IMR-90 (cell line): Measurements from ENCODE around the gene USP14. TPM values are rescaled to one million over a fixed set of nuclear protein-coding genes. Genes with fewer than 3 reads are reported as not detected.

Experiments
- ATAC-seq: fragments of 200-7000 bp; cut with Tn5 transposase; 2 replicates; pipeline ENCODE4 v1.9.1; 2020; ENCODE audit warnings: low read depth, mild to moderate bottlenecking, moderate library complexity
- BruUV-seq: library from RNA; stranded (reverse); fragments of 400-500 nt; replicated peaks from 2 replicates; lab custom pipeline; 2021; lab: Mats Ljungman, UMichigan
- CTCF ChIA-PET: fragments of 300-600 bp; formaldehyde crosslinking; extraction: SDS; loops from one replicate; lab custom pipeline; 2021; ENCODE audit warnings: antibody characterized with exemption; lab: Yijun Ruan, JAX
- POLR2A ChIA-PET: fragments of 300-600 bp; sonication (Branson Sonifier 250); formaldehyde crosslinking; loops from one replicate; lab custom pipeline; 2022; ENCODE audit warnings: antibody characterized with exemption; ENCODE audit not compliant: unreplicated experiment; lab: Charles Lee
- DNase-seq: peaks from one replicate; pipeline ENCODE4 v3.0.0; 2013
- H2AFZ ChIP-seq: replicated peaks from 2 replicates; pipeline ENCODE3; 2013; ENCODE audit warnings: low read length, mild to moderate bottlenecking; ENCODE audit not compliant: poor library complexity
- H2AK5ac ChIP-seq: 2 replicates; pipeline ENCODE4 v1.6.1; 2013; ENCODE audit warnings: low read depth, low read length, inconsistent platforms
- H2AK9ac ChIP-seq: replicated peaks from 2 replicates; pipeline ENCODE3; 2013; ENCODE audit warnings: mild to moderate bottlenecking, low read depth, low read length, moderate library complexity; ENCODE audit not compliant: poor library complexity
- H2BK120ac ChIP-seq: 2 replicates; pipeline ENCODE4 v1.6.1; 2013; ENCODE audit warnings: low read depth, low read length, inconsistent platforms
- H2BK15ac ChIP-seq: 3 replicates; pipeline ENCODE4 v1.6.1; 2013; ENCODE audit warnings: low read depth, low read length, inconsistent platforms
- H2BK20ac ChIP-seq: 2 replicates; pipeline ENCODE4 v1.6.1; 2013; ENCODE audit warnings: low read depth, mild to moderate bottlenecking, inconsistent platforms, low read length, moderate library complexity
- H2BK5ac ChIP-seq: 2 replicates; pipeline ENCODE4 v1.6.1; 2013; ENCODE audit warnings: mild to moderate bottlenecking, low read depth, low read length, inconsistent platforms; ENCODE audit not compliant: poor library complexity, severe bottlenecking
- H3K14ac ChIP-seq: replicated peaks from 2 replicates; pipeline ENCODE4 v1.6.1; 2013; ENCODE audit warnings: low read depth, low read length, inconsistent platforms
- H3K18ac ChIP-seq: 2 replicates; pipeline ENCODE4 v1.6.1; 2013; ENCODE audit warnings: low read depth, low read length, control low read depth
- H3K23ac ChIP-seq: 2 replicates; pipeline ENCODE4 v1.6.1; 2013; ENCODE audit warnings: low read depth, low read length, inconsistent platforms
- H3K27ac ChIP-seq: 2 replicates; pipeline ENCODE4 v1.5.1; 2013; ENCODE audit warnings: mild to moderate bottlenecking, control low read depth, low read length; ENCODE audit not compliant: insufficient read depth
- H3K27me3 ChIP-seq: 2 replicates; pipeline ENCODE4 v1.6.1; 2013; ENCODE audit warnings: low read length; ENCODE audit not compliant: control insufficient read depth, insufficient read depth
- H3K36me3 ChIP-seq: 2 replicates; pipeline ENCODE4 v1.6.1; 2013; ENCODE audit warnings: low read length, mixed read lengths; ENCODE audit not compliant: control insufficient read depth, insufficient read depth
- H3K4ac ChIP-seq: 2 replicates; pipeline ENCODE4 v1.6.1; 2013; ENCODE audit warnings: low read depth, low read length, inconsistent platforms
- H3K4me1 ChIP-seq: 2 replicates; pipeline ENCODE4 v1.6.1; 2013; ENCODE audit warnings: low read length, mixed read lengths; ENCODE audit not compliant: control insufficient read depth, insufficient read depth
- H3K4me2 ChIP-seq: 2 replicates; pipeline ENCODE4 v1.6.1; 2013; ENCODE audit warnings: low read depth, mild to moderate bottlenecking, control low read depth, low read length, moderate library complexity
- H3K4me3 ChIP-seq: 2 replicates; pipeline ENCODE4 v1.5.1; 2013; ENCODE audit warnings: low read depth, mild to moderate bottlenecking, control low read depth, low read length, moderate library complexity; ENCODE audit not compliant: insufficient read depth
- H3K56ac ChIP-seq: 2 replicates; pipeline ENCODE4 v1.6.1; 2013; ENCODE audit warnings: low read length, inconsistent platforms; ENCODE audit not compliant: insufficient read depth; ENCODE audit errors: extremely low read depth
- H3K79me1 ChIP-seq, 2 experiments: 2 replicates each; pipeline ENCODE4 v1.6.1; 2013; ENCODE audit warnings: low read length in 2 of 2, inconsistent platforms in 1 of 2, low read depth in 1 of 2
- H3K9ac ChIP-seq: 2 replicates; pipeline ENCODE4 v1.6.1; 2013; ENCODE audit warnings: low read depth, low read length, control low read depth
- H3K9me1 ChIP-seq: 2 replicates; pipeline ENCODE4 v1.6.1; 2013; ENCODE audit warnings: low read length, inconsistent platforms; ENCODE audit not compliant: insufficient read depth
- H3K9me3 ChIP-seq: 2 replicates; pipeline ENCODE4 v1.6.1; 2013; ENCODE audit warnings: low read length; ENCODE audit not compliant: control insufficient read depth, insufficient read depth
- H4K20me1 ChIP-seq: 2 replicates; pipeline ENCODE4 v1.6.1; 2013; ENCODE audit warnings: low read length, inconsistent platforms; ENCODE audit not compliant: insufficient read depth
- H4K5ac ChIP-seq: 2 replicates; pipeline ENCODE4 v1.6.1; 2013; ENCODE audit warnings: mild to moderate bottlenecking, low read depth, low read length, control low read depth
- H4K8ac ChIP-seq, 2 experiments: 2 replicates each; pipeline ENCODE4 v1.6.1; 2013; ENCODE audit warnings: low read depth in 2 of 2, low read length in 2 of 2, control low read depth in 1 of 2, inconsistent platforms in 1 of 2
- H4K91ac ChIP-seq: 2 replicates; pipeline ENCODE4 v1.6.1; 2013; ENCODE audit warnings: low read depth, low read length, inconsistent platforms; ENCODE audit not compliant: insufficient read depth
- CHD1 ChIP-seq: IDR thresholded peaks from 2 replicates; pipeline ENCODE4 v1.6.1; 2012; ENCODE audit warnings: low read depth, low read length, improper control_type of control experiment
- CTCF ChIP-seq: conservative IDR thresholded peaks from 2 replicates; pipeline ENCODE4 v1.5.1; 2012; ENCODE audit warnings: mild to moderate bottlenecking, low read depth, low read length, improper control_type of control experiment
- ELK1 ChIP-seq: fragments of 150-350 bp; IDR thresholded peaks from 2 replicates; pipeline ENCODE4 v1.6.1; 2016; ENCODE audit warnings: low read depth, mild to moderate bottlenecking, low read length, moderate library complexity, borderline replicate concordance
- FOS ChIP-seq: fragments of 150-350 bp; IDR thresholded peaks from 2 replicates; pipeline ENCODE4 v1.6.1; 2016; ENCODE audit warnings: low read depth, low read length
- MAFK ChIP-seq: IDR thresholded peaks from 2 replicates; pipeline ENCODE4 v1.6.1; 2012; ENCODE audit warnings: low read depth, low read length, improper control_type of control experiment
- MAZ ChIP-seq: IDR thresholded peaks from 2 replicates; pipeline ENCODE4 v1.6.1; 2012; ENCODE audit warnings: low read depth, mild to moderate bottlenecking, low read length, improper control_type of control experiment, moderate library complexity, borderline replicate concordance
- MXI1 ChIP-seq: IDR thresholded peaks from 2 replicates; pipeline ENCODE4 v1.6.1; 2012; ENCODE audit warnings: low read depth, mild to moderate bottlenecking, low read length, moderate library complexity, borderline replicate concordance
- NFE2L2 ChIP-seq: fragments of 150-350 bp; IDR thresholded peaks from 2 replicates; pipeline ENCODE4 v1.6.1; 2016; ENCODE audit warnings: low read depth, mild to moderate bottlenecking, low read length
- POLR2A ChIP-seq: IDR thresholded peaks from 2 replicates; pipeline ENCODE4 v1.6.1; 2012; ENCODE audit warnings: mild to moderate bottlenecking, low read depth, low read length
- RAD21 ChIP-seq: IDR thresholded peaks from 2 replicates; pipeline ENCODE4 v1.6.1; 2012; ENCODE audit warnings: low read length, improper control_type of control experiment
- SMC3 ChIP-seq: fragments of 150-350 bp; IDR thresholded peaks from 2 replicates; pipeline ENCODE4 v1.6.1; 2016; ENCODE audit warnings: low read depth, mild to moderate bottlenecking, antibody characterized with exemption, low read length, moderate library complexity
- USF2 ChIP-seq: fragments of 150-350 bp; IDR thresholded peaks from 2 replicates; pipeline ENCODE4 v1.6.1; 2017; ENCODE audit warnings: mild to moderate bottlenecking, antibody characterized with exemption, low read length, low read depth
- WGBS, 2 experiments: methylation state at CpG; one replicate each; pipeline versions ENCODE4 v1.1.5 to v1.1.7; 2013; ENCODE audit warnings: missing lambda C conversion rate in 2 of 2; ENCODE audit not compliant: insufficient read length in 1 of 2; ENCODE audit errors: extremely low coverage in 2 of 2; 5-methylcytosine and 5-hydroxymethylcytosine counted together
- dilution Hi-C: fragments of 300-500 bp; cut with HindIII; formaldehyde crosslinking; loops from one replicate; pipeline ENCODE4 v1.14.3; 2018; ENCODE audit warnings: low sequenced_read_pairs; ENCODE audit not compliant: unreplicated experiment
- in situ Hi-C: fragments of 300-500 bp; cut with MboI; formaldehyde crosslinking; loops from 3 replicates; pipeline ENCODE4 v1.14.3; 2019; ENCODE audit warnings: low sequenced_read_pairs, inconsistent platforms, mixed read lengths
- intact Hi-C: fragments of 100-400 bp; cut with micrococcal nuclease; formaldehyde crosslinking; loops from 2 replicates; pipeline ENCODE4 v1.10.0; 2022
- polyA plus RNA-seq, 3 experiments: library from polyadenylated mRNA; depleted of rRNA; stranded (reverse); fragments of >200 nt; gene quantifications; 2 replicates each; pipeline ENCODE4 v1.2.3, GENCODE V29; 2012; ENCODE audit warnings: low replicate concordance in 1 of 3
- total RNA-seq: library from RNA; depleted of rRNA; stranded (reverse); fragments of >200 nt; gene quantifications from 2 replicates; pipeline ENCODE4 v1.2.3, GENCODE V29; 2012

The USP14 gene
- total and polyA plus RNA-seq, 2 of the 4 experiments (the other 2 are of a cell fraction), result 11.5 to 32.4 TPM

- BruUV-seq, result no TSS peak
- peaks cover 28% of the 10 kb centered on the region for H3K36me3 ChIP-seq
- POLR2A ChIA-PET, result no interaction called here
Observed at GRCh38 chr18:210075-210474, 51.7 kb downstream of the USP14 start.

More at GRCh38 chr18:210075-210474, 51.7 kb downstream of the USP14 start:
- Histone ChIP-seq H3K27ac (no peak overlapping the region), H3K23ac (no peak overlapping the region), H3K4me1 (no peaks in the 10 kb centered on the region), H2BK120ac (no peak overlapping the region), H3K79me1 (peaks cover 6 to 12% of the 10 kb centered on the region in 2 experiments), H2AFZ (no peak overlapping the region), H3K4me2 (no peak overlapping the region), H3K9me3 (no peaks in the 10 kb centered on the region), H3K14ac (no peak overlapping the region), H4K5ac (no peak overlapping the region), H4K91ac (no peak overlapping the region), H2BK5ac (no peak overlapping the region), H4K8ac (no peak overlapping the region), H3K18ac (no peak overlapping the region), H2AK5ac (no peak overlapping the region), H3K4me3 (no peak overlapping the region), H2BK15ac (no peak overlapping the region), H3K9ac (no peak overlapping the region), H3K4ac (no peak overlapping the region), H2BK20ac (no peak overlapping the region), H3K56ac (no peak overlapping the region), H2AK9ac (no peak overlapping the region), H3K27me3 (no peaks in the 10 kb centered on the region), H3K9me1 (no peaks in the 10 kb centered on the region; the same call in 1 of the 2 replicates), H4K20me1 (no peaks in the 10 kb centered on the region)
- intact Hi-C loops, result no loop called here
- ATAC-seq (no peak), DNase-seq (no peak)
- in situ Hi-C loops, result no loop called here
- TF ChIP-seq ELK1 (no peak), CTCF (no peak), SMC3 (no peak), MAZ (no peak), FOS (no peak), NFE2L2 (no peak), USF2 (no peak), POLR2A (no peak), MAFK (no peak), MXI1 (no peak), CHD1 (no peak), RAD21 (no peak)
- dilution Hi-C loops, result no loop called here
- CTCF ChIA-PET, result no interaction called here
- no CpG with 5 or more reads among the region's 1 CpG for WGBS, 2 experiments
